NK-92 (cell line): ENCODE measurements around the gene PRPF6.

Experiments used
- DNase-seq: peaks from one replicate; lab custom pipeline; 2025; ENCODE audit not compliant: unreplicated experiment; lab: John Stamatoyannopoulos, UW

The PRPF6 gene

GRCh38 chr20:63945921-63946920 lies 34.7 kb upstream of the PRPF6 start:
- no peak for DNase-seq

GRCh38 chr20:63946986-63947637 lies 33.8 kb upstream of the PRPF6 start:
- DNase-seq = no peak

GRCh38 chr20:63947638-63948456 lies 33.1 kb upstream of the PRPF6 start:
- DNase-seq = no peak

GRCh38 chr20:63950701-63951397 lies 30.1 kb upstream of the PRPF6 start:
- no peak for DNase-seq

GRCh38 chr20:63951398-63952209 lies 29.3 kb upstream of the PRPF6 start:
- DNase-seq = no peak

GRCh38 chr20:63952210-63952535 lies 28.8 kb upstream of the PRPF6 start:
- no peak for DNase-seq

- no peak for DNase-seq
Measured at GRCh38 chr20:63952769-63953168, 28.2 kb upstream of the PRPF6 start.

GRCh38 chr20:63953764-63954429 lies 27.0 kb upstream of the PRPF6 start:
- no peak for DNase-seq

- no peak for DNase-seq
Measured at GRCh38 chr20:63955281-63955826, 25.6 kb upstream of the PRPF6 start.

- DNase-seq = no peak
Measured at GRCh38 chr20:63955827-63956663, 24.9 kb upstream of the PRPF6 start, which contains the start of gene UCKL1. Gene UCKL1, minus strand, starts transcription at chr20:63956416. Its CDS starts 44 bp downstream, at chr20:63956372.

- DNase-seq = no peak
Measured at GRCh38 chr20:63956664-63957003, 24.3 kb upstream of the PRPF6 start.

GRCh38 chr20:63957004-63957689 lies 23.8 kb upstream of the PRPF6 start:
- no peak for DNase-seq

GRCh38 chr20:63957690-63958441 lies 23.1 kb upstream of the PRPF6 start:
- no peak for DNase-seq

- no peak for DNase-seq
Measured at GRCh38 chr20:63958471-63958870, 22.5 kb upstream of the PRPF6 start.

GRCh38 chr20:63958964-63959698 lies 21.8 kb upstream of the PRPF6 start:
- no peak for DNase-seq

- no peak for DNase-seq
Measured at GRCh38 chr20:63959699-63960075, 21.2 kb upstream of the PRPF6 start.
